Adrenal gland (tissue), 5 donors: ENCODE results near the gene ZNF428.

Experiments used
- CTCF ChIP-seq, 6 experiments: fragments of 450-650 bp in 4 of 6; fragments of 200-600 bp in 2 of 6; sonication (generic) in 1 of 6; IDR thresholded peaks; 1 replicate in 5 of 6; 2 replicates in 1 of 6; pipeline versions ENCODE4 v1.5.1 to v1.8.0; 2016 to 2021; ENCODE audit warnings: antibody characterized with exemption in 6 of 6, mild to moderate bottlenecking in 2 of 6, moderate library complexity in 1 of 6
- POLR2A ChIP-seq, 2 donors: fragments of 450-650 bp; IDR thresholded peaks; one replicate each; pipeline ENCODE4 v1.6.1; 2017; ENCODE audit warnings: antibody characterized with exemption in 2 of 2, mild to moderate bottlenecking in 2 of 2, moderate library complexity in 1 of 2
- donor health status: DM: no; HTN: no; CAD: no.

GRCh38 chr19:43607238-43608205 is 11.9 kb downstream of the ZNF428 start:
- TF ChIP-seq CTCF (IDR thresholded peaks at IDR 0.05), result no peak
- no peak for TF ChIP-seq POLR2A (IDR thresholded peaks at IDR 0.05)
